Lower lobe of right lung (tissue), 2 donors: ENCODE measurements around the gene STAMBPL1. TPM values are rescaled to one million over a fixed set of nuclear protein-coding genes. Genes with fewer than 3 reads are reported as not detected.

Source experiments
- ATAC-seq, 2 donors: fragments of 200-7000 bp; cut with Tn5 transposase; one replicate each; pipeline ENCODE4 v1.9.1; 2020 to 2022; ENCODE audit warnings: mild to moderate bottlenecking in 2 of 2, moderate library complexity in 2 of 2
- DNase-seq: peaks from one replicate; pipeline ENCODE4 v3.0.0-alpha.2; 2020
- H3K27ac ChIP-seq: fragments of 200-600 bp; one replicate; pipeline ENCODE4 v1.8.0; 2022
- H3K27me3 ChIP-seq: fragments of 200-600 bp; one replicate; pipeline ENCODE4 v1.8.0; 2022; ENCODE audit warnings: low read depth
- H3K36me3 ChIP-seq: fragments of 200-600 bp; one replicate; pipeline ENCODE4 v1.8.0; 2022; ENCODE audit warnings: mild to moderate bottlenecking
- H3K4me1 ChIP-seq: fragments of 200-600 bp; one replicate; pipeline ENCODE4 v1.8.0; 2022
- H3K4me3 ChIP-seq: fragments of 200-600 bp; one replicate; pipeline ENCODE4 v1.8.0; 2022; ENCODE audit warnings: mild to moderate bottlenecking
- H3K9me3 ChIP-seq: fragments of 200-600 bp; one replicate; pipeline ENCODE4 v1.8.0; 2022
- intact Hi-C: fragments of 100-400 bp; cut with DNase I; formaldehyde crosslinking; loops from one replicate; pipeline ENCODE4 v1.11.0; 2022
- total RNA-seq: library from RNA; stranded (reverse); fragmentation: NEBNext Ultra II Directional; extraction: Animal tissue kit (Norgen Biotek cat#: 25700); gene quantifications from one replicate; pipeline ENCODE4 v1.2.1, GENCODE V29; 2021
- TF ChIP-seq, protein P1 (sequence below): fragments of 200-600 bp; IDR thresholded peaks from one replicate; pipeline ENCODE4 v1.8.0; 2022; ENCODE audit warnings: antibody characterized with exemption, mild to moderate bottlenecking
- donor health status: DM: no; HTN: yes; CAD: no; lungs with severe emphysema.

STAMBPL1 gene
- total RNA-seq, 1 donor from 2014 or later, result 7.1 TPM

DNA sequence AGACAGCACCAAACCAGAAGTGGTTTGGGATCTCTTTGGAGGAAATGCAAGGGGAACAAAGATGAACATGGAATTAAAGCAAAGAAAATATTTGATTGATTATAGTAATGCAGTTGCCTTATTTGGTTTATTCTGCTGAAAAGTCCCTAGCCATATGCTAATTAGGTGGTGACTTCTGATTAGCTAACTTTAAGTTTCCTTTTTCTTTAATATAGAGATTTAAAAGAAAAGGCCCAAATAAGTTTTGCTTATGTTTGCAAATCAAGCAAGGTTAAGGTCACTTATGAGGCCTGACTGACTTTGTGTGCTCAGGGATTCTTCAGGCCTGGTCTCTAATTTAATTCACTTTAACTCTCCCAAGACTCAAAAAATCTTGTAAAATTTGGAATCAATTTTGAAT lies 22.2 kb upstream of the STAMBPL1 start:
- TF ChIP-seq, protein P1, sequence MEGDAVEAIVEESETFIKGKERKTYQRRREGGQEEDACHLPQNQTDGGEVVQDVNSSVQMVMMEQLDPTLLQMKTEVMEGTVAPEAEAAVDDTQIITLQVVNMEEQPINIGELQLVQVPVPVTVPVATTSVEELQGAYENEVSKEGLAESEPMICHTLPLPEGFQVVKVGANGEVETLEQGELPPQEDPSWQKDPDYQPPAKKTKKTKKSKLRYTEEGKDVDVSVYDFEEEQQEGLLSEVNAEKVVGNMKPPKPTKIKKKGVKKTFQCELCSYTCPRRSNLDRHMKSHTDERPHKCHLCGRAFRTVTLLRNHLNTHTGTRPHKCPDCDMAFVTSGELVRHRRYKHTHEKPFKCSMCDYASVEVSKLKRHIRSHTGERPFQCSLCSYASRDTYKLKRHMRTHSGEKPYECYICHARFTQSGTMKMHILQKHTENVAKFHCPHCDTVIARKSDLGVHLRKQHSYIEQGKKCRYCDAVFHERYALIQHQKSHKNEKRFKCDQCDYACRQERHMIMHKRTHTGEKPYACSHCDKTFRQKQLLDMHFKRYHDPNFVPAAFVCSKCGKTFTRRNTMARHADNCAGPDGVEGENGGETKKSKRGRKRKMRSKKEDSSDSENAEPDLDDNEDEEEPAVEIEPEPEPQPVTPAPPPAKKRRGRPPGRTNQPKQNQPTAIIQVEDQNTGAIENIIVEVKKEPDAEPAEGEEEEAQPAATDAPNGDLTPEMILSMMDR, result no peak
- Histone ChIP-seq H3K4me1 (peaks cover 19% of the 10 kb centered on the region), H3K27ac (no peak overlapping the region), H3K9me3 (no peaks in the 10 kb centered on the region), H3K36me3 (no peaks in the 10 kb centered on the region), H3K4me3 (no peak overlapping the region), H3K27me3 (no peaks in the 10 kb centered on the region)
- no peak for DNase-seq
- ATAC-seq, result no peak
- intact Hi-C loops, result no loop called here

DNA sequence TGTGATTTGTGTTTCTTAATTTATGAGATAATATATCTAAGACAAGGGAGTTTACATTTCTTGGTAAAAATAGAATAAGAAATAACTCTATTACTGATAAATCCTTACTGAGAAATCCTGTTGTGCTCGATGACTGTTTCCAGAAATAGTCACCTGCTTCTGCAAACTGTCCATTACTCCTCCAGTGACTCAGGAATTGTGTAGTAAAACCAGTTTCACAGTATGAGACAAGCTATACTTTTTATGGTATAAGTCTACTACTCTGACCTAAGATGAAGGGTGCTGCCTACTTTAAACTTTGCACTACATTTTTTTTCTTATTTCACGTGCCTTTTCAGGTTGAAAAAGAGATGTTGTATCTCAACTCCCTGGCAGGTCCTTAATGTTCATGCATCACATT lies 21.6 kb upstream of the STAMBPL1 start:
- ATAC-seq (no peak), DNase-seq (no peak)
- H3K36me3 ChIP-seq, result no peaks in the 10 kb centered on the region
- intact Hi-C loops, result no loop called here
- peaks cover 12% of the 10 kb centered on the region for H3K4me1 ChIP-seq
- no peak overlapping the region for H3K27ac ChIP-seq
- TF ChIP-seq, protein P1, result no peak
- H3K9me3 ChIP-seq, result no peaks in the 10 kb centered on the region
- H3K27me3 ChIP-seq, result no peaks in the 10 kb centered on the region
- no peak overlapping the region for H3K4me3 ChIP-seq

DNA sequence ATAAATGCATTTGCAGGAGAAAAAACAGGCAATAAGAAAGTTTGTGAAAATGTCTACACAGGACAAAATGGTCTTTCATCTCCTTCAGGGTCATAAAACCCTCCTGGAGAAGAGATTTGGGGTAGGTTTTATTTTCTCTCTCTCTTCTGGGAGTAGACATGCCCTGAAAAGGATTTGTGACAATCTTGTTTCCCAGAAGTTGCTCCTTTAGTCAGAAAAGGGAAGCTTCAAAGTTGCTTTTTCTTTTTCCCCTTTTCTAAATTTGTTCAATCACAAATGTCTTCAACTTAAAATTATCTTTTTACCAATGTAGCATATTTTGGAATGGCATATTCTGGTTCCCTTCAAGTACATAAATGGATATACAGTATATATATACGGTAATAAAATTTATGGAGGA lies 19.0 kb upstream of the STAMBPL1 start:
- Histone ChIP-seq H3K4me3 (no peak overlapping the region), H3K9me3 (no peaks in the 10 kb centered on the region), H3K27ac (no peak overlapping the region), H3K36me3 (no peaks in the 10 kb centered on the region), H3K27me3 (no peaks in the 10 kb centered on the region), H3K4me1 (no peaks in the 10 kb centered on the region)
- TF ChIP-seq, protein P1, result no peak
- ATAC-seq (no peak), DNase-seq (no peak)
- intact Hi-C loops, result no loop called here

DNA sequence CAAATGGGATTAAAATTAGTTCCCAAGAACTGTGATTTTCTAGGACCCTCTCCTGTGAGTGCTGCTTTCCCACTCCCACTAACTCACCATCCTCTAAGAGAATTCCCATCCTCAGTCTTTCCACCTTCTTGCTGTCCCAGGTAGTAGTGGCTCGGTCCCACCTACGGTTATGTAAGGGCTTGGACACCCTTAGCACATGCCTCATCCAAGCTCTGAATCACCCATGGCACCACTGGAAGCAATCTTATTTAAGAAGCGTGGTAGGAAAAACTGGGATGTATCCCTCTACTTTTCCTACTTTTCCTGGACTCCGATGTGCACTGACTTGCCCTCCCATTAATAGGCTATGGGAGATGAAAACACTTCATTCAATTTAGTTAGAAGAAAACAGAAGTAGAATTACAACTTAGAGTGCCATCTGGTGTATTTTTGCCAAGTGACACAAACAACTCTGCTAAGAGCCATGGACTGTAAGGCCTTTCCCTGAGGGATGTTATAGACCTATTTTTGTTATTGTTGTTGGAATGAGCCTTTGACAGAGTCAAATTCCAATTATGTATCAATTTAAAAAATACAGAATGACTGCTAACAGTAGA lies 14.7 kb upstream of the STAMBPL1 start:
- H3K4me3 ChIP-seq, result no peak overlapping the region
- TF ChIP-seq, protein P1, result no peak
- peak in 1 of 2 donors; percentile 57 for ATAC-seq
- intact Hi-C loops, result no loop called here
- H3K27ac ChIP-seq, result no peak overlapping the region
- H3K4me1 ChIP-seq, result no peaks in the 10 kb centered on the region
- no peak for DNase-seq
- H3K36me3 ChIP-seq, result no peaks in the 10 kb centered on the region
- no peaks in the 10 kb centered on the region for H3K9me3 ChIP-seq
- H3K27me3 ChIP-seq, result no peaks in the 10 kb centered on the region

DNA sequence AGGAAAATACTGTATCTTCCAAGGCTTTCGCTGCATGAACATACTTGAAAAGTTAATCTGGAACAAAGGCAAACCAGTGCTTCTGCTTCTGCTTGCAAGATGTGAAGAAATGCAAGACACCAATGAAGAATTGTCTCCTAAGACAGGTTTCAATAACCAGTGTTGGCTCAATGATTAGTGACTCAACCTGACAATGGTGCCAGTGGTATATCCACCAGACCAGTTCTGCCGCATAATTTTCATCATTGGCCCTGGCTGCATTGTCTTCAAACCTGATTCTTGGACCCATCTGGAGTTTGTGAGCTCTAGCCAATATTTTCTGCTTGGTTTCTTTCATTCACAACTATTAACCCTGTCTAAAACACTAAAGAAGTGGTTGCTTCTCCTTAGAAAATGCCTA lies 13.6 kb upstream of the STAMBPL1 start:
- DNase-seq (no peak), ATAC-seq (no peak)

More for the DNA sequence above, 13.6 kb upstream of the STAMBPL1 start:
- no peaks in the 10 kb centered on the region for H3K27me3 ChIP-seq
- H3K4me1 ChIP-seq, result no peaks in the 10 kb centered on the region
- no peak overlapping the region for H3K27ac ChIP-seq
- no peaks in the 10 kb centered on the region for H3K9me3 ChIP-seq
- TF ChIP-seq, protein P1, result no peak
- intact Hi-C loops, result no loop called here
- H3K36me3 ChIP-seq, result no peaks in the 10 kb centered on the region
- H3K4me3 ChIP-seq, result no peak overlapping the region
